ENCODE results near the gene RNF223. TPM values are rescaled to one million over a fixed set of nuclear protein-coding genes. Genes with fewer than 3 reads are reported as not detected.

Gene RNF223
- total RNA-seq, 4 donors from 2014 or later: not detected

- TF ChIP-seq CTCF (IDR thresholded peaks at IDR 0.05; ENCODE audit: low read depth): no peak
Observed at GRCh38 chr1:1043921-1044320, 30.2 kb downstream of the RNF223 start.

GRCh38 chr1:1043411-1043810 is 30.7 kb downstream of the RNF223 start:
- no peak for TF ChIP-seq CTCF (IDR thresholded peaks at IDR 0.05; ENCODE audit: low read depth)

- no peak for TF ChIP-seq CTCF (IDR thresholded peaks at IDR 0.05; ENCODE audit: low read depth)
Observed at GRCh38 chr1:1042835-1043234, 31.3 kb downstream of the RNF223 start.

GRCh38 chr1:1041873-1042272 is 32.2 kb downstream of the RNF223 start:
- TF ChIP-seq CTCF (IDR thresholded peaks at IDR 0.05; ENCODE audit: low read depth): no peak

DNA sequence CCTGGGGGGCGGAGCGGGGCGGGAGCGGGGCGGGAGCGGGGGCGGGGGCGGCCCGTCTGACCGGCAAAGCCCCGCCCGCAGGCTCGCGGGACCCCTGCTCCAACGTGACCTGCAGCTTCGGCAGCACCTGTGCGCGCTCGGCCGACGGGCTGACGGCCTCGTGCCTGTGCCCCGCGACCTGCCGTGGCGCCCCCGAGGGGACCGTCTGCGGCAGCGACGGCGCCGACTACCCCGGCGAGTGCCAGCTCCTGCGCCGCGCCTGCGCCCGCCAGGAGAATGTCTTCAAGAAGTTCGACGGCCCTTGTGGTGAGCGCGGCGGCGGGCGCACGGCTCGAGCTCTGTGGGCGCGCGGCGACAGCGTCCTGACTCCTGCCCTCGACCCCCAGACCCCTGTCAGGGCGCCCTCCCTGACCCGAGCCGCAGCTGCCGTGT is 33.0 kb downstream of the RNF223 start:
- TF ChIP-seq CTCF (IDR thresholded peaks at IDR 0.05; ENCODE audit: low read depth): no peak

DNA sequence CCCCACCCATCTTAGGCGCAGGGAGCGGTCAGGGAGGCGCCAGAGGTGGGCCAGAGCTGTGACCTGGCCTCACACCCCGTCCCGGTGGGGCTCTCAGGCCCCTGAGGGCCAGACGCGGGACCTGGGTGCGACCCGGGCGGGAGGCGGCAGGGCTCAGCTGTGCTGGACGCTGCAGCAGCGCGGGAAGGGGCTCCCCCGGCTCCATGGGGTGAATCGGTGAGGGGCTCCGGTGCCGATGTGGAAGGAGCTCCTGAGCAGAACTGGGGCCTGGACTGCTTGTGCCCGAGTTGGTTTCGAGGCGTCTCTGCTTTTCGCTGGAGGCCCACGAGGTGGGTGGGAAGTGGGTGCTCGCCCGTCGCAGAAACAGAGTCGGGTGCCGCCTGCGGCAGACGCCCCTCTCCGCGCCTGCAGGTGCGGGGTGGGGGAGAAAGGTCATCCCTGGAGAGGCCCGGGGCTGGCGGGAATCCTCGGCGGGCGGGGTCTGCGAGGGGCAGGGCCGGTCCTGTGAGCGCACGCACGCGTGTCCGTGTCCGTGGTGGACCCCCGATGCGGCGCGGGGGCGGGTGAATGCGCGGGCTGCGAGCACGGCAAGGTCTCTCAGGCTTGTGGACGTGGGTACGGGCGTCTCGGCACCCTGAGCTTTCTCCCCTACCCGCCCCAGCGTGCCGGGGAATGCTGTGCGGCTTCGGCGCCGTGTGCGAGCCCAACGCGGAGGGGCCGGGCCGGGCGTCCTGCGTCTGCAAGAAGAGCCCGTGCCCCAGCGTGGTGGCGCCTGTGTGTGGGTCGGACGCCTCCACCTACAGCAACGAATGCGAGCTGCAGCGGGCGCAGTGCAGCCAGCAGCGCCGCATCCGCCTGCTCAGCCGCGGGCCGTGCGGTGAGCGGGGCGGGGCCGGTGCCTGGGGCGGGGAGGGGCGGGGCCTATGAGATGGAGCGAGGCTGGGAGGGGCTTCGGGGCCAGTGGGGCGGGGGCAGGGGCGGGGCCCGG is 33.8 kb downstream of the RNF223 start:
- no peak for TF ChIP-seq CTCF (IDR thresholded peaks at IDR 0.05; ENCODE audit: low read depth)

- TF ChIP-seq CTCF (IDR thresholded peaks at IDR 0.05; ENCODE audit: low read depth): no peak
Observed at GRCh38 chr1:1039145-1039910, 34.8 kb downstream of the RNF223 start.

Data from subcutaneous adipose tissue (tissue), 4 donors.